Suprapubic skin (tissue), 3 donors: ENCODE data around the gene P4HA2.

Source experiments
- CTCF ChIP-seq, 2 donors: fragments of 200-600 bp in 1 of 2; fragments of 450-650 bp in 1 of 2; sonication (generic) in 1 of 2; IDR thresholded peaks; one replicate each; pipeline ENCODE4 v1.5.1; 2016 to 2019; ENCODE audit warnings: antibody characterized with exemption in 2 of 2, mild to moderate bottlenecking in 1 of 2, moderate library complexity in 1 of 2
- POLR2AphosphoS5 ChIP-seq, 3 donors: sonication (generic); formaldehyde crosslinking; IDR thresholded peaks; one replicate each; pipeline ENCODE4 v1.6.1; 2017; ENCODE audit warnings: antibody characterized with exemption in 3 of 3

GRCh38 chr5:132275367-132276220 lies 47.9 kb upstream of the P4HA2 start:
- TF ChIP-seq CTCF (IDR thresholded peaks at IDR 0.05) (no peak), POLR2AphosphoS5 (IDR thresholded peaks at IDR 0.05) (no peak)
